NCI-H1417 treated with DMSO at 0.1 percent for 48 hours (cell line): ENCODE data around the gene CSTB.

ENCODE experiments used
- DNase-seq: peaks from one replicate; lab custom pipeline; 2025; lab: John Stamatoyannopoulos, UW

CSTB gene

DNA sequence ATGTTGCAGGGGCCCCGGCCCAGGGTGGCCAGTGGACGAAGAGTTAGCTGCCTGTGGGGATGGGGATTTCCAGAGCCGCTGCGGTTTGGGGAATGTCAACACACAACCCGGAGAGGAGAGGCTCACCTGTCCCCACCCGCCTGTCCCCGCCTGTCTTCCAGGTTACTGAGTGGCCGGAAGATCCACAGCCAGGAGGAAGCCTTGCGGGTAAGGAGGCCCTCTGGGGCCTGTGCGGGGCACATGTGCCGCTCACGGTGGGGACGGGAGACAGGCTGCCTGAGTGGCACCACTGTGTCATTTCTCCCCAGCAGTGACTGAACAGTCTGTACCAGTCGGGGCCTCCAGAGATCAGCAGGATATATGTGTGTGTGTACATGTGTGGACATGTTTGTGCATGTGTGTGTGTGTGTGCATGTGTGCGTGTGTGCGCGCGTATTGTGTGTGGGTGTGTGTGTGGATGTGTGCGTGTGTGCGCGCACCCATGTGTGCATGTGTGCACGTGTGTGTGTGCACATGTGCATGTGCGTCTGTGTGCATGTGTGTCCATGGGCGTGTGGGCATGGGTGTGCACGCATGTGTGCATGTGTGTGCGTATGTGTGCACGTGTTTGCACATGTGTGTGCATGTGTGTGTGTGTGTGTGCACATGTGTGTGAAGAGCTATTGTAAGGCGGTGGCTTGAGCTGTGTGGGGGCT lies 25.6 kb downstream of the CSTB start:
- DNase-seq: no peak

DNA sequence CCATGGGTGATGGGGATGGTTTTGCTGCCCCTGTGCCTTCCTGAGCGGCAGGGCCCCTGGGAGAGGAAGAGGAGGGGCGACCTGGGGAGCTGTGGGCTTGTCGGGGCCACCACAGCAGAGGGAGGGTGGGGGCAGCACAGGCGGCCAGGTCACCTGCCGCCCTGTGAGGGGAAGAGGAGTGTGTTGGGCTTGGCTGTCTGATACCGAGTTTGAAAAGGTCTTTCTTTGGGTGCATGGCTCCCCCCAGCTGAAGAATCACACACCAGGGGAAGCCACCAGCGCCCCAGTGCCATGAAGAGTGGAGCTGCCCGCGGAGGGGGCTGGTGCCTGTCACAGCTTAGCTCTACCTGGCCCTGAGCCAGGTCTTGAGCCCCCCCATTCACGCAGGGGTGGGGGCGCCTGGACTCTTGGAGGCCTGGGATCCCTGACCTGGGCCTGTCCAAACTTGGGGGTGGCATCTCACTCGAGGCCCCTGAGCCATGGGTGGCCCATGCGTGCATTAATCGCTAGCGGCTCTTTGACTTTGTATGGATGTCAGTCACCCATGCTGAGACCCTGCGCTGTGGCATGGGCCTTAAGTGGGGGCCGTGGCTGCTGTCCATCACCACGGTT lies 26.4 kb downstream of the CSTB start:
- no peak for DNase-seq

DNA sequence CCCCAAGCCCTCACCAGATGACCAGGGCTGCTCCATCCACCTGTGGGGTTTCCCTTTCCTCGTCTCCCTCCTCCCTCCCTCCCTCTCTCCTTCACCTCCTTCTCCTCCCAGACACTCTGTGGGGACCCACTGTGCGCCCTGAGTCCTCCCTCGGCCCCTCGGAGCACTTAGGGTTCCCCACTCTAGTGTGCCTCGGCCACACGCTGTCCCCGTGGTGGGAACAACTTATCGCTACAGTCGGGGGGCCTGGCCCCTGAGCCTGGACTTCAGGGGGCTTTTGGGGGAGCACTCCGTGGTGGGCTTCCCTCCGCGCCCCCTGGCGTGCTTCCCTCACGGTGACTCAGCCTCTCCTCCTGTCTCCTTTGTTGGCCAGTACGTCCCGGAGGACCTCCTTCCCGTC lies 27.5 kb downstream of the CSTB start:
- DNase-seq: no peak

DNA sequence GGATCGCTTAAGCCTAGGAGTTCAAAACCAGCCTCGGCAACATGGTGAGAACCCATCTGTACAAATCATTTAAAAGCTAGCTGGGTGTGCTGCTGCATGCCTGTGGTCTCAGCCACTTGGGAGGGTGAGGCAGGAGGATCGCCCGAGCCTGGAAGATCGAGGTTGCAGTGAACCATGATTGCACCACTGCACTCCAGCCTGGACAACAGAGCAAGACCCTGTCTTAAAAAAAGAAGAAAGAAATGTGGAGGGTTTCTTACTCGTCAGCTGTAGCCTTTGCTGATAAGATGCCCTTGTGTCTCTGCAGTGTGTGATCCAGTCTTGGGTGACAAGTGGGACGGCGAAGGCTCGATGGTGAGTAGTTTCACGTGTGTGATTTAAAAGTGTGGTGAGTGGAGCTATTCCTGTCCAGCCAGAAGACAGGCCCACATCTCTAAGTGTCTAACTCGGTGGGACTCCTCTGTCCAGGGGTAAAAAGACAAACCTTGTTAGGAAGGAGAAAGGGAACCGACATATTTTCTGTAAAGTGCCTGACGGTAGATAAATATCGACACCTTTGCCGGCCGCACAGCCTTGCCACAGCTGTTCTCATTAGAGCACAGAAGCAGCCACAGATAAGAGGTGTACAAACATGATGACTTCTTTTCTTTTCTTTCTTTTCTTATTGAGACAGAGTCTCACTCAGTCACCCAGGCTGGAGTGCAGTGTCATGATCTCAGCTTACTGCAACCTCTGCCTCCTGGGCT lies 30.2 kb downstream of the CSTB start:
- DNase-seq: no peak

DNA sequence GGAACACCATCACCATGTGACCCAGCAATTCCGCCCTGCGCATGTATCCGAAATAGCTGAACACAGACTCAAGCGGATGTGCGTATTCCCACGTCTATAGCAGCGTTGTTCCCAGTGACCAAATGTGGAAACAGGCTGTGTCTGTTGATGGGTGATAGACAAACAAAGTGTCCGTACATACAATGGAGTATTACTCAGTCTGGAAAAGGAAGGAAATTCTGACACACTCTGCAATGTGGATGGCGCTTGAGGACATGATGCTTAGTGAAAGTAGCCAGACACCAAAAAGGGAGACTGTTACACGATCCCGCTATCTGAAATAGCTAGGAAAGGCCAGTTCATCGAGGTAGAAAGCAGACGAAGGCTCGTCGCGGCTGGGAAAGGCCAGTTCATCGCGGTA lies 31.4 kb downstream of the CSTB start:
- no peak for DNase-seq

DNA sequence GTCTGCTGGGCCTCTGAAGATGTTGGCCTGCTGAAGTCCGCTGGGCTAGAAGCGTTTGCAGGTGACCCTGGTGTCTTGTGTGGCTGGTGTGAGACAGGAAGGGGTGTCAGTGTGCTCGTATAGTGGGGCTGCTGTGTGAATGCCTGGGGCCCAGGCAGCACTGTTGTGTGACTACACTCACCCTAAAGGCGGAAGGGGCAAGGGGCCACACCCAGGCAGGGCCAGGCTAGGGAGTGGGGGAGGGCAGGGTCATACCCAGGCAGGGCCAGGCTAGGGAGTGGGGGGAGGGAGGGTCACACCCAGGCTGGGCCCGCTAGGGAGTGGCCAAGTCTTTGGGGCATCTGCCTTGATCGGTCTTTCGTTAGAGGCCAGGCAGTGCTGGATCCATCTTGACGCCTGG lies 32.2 kb downstream of the CSTB start:
- DNase-seq: no peak

DNA sequence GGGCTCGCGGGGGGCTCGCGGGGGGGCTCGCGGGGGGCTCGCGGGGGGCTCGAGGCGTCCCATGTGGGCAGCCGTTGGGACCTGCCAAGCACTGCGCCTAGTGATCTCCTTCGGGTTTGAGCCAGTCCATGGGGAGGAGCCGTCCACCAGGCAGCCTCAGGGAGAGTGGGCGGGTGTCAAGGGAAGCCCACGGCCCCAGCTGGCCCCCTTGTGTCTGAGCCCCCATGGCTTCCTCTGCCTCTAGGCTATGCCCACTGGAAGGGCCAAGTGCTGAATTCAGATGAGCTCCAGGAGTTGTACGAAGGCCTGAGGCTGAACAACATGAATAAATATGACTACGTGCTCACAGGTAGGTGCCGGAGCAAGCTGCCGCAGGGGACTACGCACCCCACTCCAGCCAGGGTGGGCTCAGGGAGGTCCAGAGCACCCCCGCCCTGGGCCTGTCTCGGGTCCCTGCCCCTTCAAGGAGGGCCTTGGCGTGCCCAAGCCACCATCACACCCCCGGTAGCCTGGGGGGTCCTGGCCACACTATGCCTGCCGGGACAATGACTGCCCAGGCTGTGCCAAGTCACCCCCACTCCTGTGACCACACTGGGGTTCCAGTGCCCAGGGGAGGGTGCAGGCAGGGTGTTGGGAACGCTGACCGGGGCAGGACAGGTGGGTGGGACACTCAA lies 34.5 kb downstream of the CSTB start:
- no peak for DNase-seq

DNA sequence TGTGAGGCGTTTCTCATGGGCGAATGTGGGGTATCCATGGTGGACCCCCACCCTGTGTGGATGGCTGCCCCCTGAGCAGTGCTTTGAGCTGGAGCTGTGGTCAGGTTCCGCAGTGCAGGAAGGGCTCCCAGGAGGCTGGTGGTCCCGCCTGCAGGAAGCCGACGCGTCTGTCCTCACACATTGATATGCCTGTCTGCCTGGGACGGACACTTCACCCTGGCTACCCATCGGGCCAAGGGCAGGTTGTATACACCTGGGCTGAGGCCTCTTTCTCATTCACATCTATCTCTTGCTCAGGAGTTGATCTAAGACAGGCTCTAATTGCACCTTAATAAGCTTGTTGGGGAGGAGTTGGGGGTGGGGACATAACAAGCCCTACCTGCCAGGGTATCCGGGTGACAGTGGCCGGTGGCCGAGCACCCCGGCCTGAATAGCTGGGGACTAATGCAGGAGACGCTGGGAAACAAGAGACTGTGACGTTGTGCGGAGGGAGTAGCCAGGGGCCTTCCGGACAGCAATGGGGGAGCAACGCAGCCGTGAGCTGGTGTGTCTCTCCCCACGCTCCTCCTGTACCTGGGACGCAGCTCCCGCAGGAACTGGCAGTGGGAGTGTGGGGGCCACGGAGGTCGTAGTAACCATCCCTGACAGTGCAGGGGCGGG lies 35.5 kb downstream of the CSTB start:
- peak; percentile 10 for DNase-seq

DNA sequence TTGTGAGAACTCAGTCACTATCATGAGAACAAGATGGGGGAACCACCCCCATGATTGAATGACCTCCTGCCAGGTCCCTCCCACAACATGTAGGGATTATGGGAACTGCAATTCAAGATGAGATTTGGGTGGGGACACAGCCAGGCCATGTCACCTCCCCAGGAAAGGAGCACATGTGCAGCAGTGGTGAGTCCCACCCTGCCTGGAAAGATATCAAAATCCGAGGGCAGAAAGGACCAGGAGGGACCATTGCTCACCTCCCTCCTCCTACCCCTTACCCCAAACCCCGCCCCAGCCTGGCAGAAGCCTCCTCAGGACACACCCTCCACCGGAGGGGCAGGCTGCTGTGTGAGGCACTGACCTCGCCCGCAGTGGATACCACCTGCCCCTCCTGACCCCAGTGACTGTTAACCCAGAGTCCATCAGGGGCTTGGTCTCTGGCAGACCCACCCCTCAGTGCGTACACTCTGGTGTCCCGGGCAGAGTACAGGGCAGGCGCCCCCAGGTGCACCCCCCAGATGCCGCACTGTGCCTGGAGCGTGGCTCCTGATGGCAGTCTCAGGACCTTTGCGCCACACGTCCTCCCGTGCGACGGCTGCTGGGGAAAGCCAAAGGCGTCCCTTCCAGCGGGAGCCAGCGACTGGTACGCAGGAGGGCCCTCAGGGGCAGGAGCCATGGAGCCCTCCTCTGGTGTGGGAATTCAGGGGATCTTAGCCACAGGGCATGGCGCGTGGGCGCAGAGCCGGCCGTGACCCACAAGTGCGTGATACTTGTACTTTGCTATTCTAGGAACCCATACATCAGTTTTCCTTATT lies 36.3 kb downstream of the CSTB start:
- DNase-seq: no peak

DNA sequence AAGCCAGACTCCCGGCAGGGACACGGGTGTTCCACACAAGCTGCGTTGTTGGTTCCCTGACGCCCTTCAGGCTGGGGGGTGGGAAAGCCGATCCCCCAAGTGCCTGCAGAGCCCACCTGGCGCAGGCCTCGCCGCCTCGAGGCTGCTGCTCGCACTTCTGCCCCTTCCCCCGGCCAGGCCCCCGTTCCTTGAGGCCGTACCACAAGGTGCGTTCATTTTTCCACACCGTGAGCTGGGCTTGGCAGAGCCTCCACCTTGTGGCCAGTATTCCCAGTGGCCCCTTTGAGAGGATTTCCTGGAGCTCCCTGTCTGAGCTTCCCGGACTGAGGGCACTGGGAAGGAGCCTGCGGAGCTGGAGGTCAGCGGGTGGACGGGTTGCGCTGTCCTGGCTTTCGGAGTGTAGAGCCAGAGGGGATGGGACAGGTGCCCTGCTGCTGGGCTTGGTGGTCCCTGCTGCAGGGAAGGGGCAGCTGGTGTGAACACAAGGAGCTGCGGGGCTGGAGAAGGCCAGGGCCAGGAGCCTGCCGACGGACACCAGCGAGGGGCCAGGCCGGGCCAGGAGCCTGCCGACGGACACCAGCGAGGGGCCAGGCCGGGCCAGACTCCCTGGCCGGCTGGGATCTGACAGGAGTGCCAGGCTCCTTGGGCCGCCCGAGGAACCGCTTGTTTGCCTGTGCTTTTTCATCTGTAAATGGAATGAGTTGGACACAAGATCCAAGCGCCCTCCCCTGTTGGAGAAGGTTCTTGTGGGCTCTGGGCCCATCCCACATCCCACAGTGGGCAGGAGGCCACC lies 38.8 kb downstream of the CSTB start:
- DNase-seq: no peak

DNA sequence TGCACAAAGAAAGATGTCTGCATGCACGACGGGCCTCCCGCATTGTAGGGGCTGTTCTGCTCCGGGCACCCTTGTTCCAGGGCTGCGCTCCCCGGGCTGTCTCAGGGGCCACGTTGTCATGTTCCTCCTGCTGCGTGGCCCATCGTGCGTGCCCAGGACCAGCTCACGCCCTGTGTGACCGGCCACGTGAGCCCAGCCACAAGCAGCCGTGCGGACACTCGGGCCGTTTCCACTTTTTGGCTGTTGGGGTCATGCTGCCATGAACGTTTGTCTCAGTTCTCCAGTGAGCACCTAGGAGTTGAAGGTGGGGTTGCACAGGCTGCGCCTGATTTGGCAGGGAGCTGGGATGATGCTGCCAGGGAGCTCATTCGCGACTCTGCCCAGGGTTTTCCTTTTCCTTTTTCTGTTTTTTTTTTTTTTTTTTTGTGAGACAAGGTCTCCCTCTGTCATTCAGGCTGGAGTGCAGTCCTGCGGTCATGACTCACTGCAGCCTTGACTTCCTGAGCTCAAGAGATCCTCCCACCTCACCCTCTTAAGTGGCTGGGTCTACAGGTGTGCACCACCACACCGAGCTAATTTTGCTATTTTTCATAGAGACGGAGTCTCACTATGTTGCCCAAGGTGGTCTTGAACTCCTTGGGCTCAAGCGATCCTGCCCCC lies 39.8 kb downstream of the CSTB start:
- no peak for DNase-seq

DNA sequence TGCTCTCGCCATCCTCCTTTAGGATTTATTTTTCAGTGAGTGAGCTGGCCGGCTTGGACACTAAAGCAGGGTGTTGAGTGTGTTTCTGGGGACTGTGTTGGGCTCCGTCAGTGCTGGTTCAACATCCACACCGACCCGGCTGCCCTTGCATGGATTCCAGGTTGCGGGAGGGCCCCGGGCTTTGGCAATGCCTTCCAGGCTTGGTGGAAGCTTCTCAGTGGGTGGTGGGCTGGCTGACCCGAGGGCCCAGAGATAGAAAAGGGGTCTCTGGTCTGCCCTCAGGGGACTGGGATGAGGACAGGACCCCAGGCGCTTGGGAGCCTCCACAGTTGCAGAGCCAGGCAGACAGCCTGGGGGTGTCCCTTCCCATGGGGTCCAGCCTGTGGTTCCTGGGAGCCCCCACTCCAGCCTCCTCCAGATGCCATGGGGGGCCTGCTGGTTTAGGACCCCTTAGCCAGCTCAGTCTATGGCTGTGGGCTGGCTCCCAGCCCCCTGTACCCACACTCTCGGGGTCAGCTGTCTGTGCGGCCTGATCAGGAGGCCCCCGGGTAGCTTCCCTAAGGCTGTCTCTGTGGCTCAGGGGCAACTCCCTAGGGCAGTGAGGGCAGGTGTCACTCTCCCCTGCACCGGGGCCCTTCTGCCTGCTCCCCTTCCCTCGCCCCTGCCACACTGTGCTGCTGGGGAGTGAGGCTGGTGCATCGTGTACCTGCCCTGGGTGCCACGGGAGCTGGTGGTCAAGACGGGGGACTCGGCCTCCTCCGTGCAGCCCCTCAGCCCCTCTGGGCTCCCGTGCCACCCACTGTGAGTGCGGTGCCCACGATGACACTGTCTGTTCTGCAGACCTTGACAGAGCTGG lies 40.6 kb downstream of the CSTB start:
- no peak for DNase-seq

DNA sequence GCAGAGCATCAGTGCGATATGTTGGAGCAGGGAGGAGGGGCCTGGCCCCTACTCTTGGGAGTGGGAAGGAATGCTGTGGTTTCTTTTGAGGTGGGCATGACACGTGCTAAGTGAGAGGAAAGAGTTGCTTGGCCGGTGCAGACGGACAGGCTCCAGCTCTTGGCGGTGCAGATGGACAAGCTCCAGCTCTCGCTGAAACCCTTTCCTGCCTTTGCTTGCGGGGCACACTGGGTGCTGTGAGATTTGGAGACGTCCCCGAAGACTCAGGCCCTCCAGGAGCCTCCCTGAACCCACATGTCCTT lies 41.2 kb downstream of the CSTB start:
- DNase-seq: no peak

DNA sequence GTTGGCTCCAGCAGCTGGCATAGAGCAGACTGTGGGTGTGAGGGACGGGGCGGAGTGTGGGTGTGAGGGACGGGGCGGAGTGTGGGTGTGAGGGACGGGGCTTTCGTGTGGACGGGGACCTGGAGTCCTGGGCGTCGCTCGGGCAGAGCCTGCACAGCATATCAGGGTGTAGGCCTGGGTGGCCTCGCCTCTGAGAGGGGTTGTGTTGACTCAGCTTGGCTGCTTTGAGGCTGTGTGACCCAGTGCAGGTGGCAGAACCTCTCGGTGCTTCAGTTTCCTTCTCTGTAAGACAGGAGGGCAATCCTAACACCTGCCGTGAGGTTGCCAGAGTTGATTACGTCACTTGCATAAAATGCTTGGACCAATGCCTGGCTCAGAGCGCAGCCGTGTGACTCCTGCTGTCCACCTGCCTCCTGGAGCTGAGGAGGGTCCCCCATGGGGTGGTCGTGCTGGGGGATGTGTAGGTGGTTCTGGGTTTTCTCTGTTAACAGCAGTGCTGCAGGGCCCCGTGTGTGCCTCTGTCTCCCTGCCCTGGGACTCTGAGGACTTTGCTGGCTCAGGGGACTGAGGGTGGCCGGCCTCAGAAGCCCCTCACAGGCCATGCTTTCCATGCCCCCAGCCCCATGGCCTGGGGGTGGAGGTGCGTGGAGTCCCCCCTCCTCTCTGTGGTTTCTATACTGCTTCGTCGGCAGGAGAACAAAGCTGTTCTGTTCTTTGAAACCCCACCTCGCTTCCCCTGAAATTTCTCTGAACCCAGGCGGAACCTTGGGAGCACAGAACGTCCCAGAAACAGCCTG lies 41.8 kb downstream of the CSTB start:
- DNase-seq: no peak

DNA sequence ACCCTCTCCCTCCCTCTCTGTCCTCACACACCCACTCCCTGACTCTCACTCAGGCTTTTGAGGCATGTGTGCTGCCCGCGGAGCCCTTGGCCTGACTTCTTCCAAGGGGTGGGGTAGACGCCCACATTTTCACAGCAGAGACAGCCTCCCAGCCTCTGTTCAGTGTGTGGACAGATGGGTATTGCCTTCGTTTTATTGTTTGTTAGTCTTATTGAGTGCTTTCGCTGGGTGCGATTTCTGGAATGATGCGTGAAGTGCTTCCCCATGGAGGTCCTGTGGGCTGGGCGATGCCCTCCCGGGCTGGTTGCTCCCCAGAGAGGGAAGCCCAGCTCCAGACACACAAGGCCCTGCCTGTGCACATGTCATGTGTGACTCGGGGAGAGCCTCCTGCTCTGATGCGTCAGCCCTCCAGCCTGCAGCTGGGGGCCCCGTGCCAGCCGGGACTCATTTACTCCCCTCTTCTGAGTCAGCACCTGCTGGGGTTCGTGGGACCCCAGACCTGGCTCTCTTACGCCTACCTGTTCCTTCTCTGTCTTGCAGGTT lies 42.5 kb downstream of the CSTB start:
- no peak for DNase-seq

DNA sequence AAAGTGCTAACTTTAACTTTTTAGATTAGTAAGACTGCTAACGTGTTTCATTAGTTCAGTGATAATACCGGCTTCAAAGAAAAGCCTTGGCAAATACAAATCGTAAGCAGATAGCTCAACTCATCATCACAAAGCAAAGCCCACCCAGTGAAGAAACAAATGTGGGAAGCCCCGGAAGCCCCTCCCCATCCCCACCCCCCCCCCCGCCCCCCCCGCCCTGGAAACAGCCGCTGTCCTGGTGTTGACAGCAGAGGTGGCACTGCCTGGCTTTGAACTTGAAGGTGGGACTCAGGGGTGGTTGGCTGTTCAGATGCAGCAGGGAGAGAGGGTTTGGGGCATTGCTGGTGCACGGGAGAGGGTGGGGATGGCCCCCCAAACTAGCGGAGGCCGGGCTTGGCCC lies 43.0 kb downstream of the CSTB start:
- DNase-seq: no peak

DNA sequence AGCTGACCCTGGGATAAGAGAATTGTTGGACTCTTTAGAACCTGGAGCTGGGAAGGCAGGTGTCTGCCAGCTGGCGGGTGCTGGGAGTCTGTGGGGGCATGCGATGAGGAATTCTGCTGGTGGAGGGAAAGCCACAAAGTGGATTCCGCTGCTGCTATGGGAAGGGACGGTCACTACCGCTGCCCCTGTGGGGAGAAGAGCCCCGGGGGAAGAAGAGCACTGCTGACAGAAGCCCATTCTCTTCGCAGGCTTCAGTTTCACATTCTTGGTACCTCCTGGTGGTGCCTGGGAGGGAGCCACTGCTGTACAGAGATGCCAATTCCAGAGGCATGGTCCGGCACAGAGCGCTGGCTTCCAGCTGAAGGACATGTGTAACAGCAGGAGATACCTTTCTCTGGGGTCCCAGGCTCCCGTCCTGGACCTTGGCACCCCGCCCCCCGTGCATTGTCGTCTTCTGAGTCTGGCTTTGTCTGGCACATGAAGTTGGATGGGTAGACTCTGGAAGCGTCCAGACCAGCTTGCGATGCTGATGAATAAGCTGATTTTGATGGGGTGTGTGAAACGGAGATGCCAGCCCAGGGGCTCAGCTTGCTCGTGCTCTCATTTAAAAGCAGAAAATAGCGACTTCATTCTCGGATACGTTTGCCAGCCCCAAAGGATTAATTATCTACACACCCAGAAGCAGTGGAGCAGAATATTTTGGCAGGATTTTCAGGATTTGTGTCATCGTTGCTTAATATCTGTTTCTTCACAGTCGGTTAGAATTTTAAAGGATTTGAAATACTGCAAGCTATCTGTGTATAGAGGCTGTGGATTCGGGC lies 44.0 kb downstream of the CSTB start:
- no peak for DNase-seq
